CD14-positive monocyte (primary cell): Measurements from ENCODE around the gene ST3GAL5. TPM values are rescaled to one million over a fixed set of nuclear protein-coding genes. Genes with fewer than 3 reads are reported as not detected.

ENCODE experiments used
- DNase-seq, 3 donors: peaks; one replicate each; pipeline ENCODE4 v3.0.0-alpha.2; 2011 to 2022
- H2AFZ ChIP-seq: 2 replicates; pipeline ENCODE4 v1.6.0; 2012; ENCODE audit warnings: mild to moderate bottlenecking, low read depth, low read length, inconsistent platforms; ENCODE audit not compliant: insufficient read depth, poor library complexity, severe bottlenecking
- H3K27ac ChIP-seq, 2 donors: 1 replicate in 1 of 2; 2 replicates in 1 of 2; pipeline ENCODE4 v1.5.1; 2012 to 2013; ENCODE audit warnings: low read length in 2 of 2, control low read depth in 1 of 2, inconsistent platforms in 1 of 2, low read depth in 1 of 2, mild to moderate bottlenecking in 1 of 2
- H3K27me3 ChIP-seq, 2 donors: one replicate each; pipeline versions ENCODE4 v1.6.0 to v1.6.1; 2011 to 2013; ENCODE audit warnings: low read length in 2 of 2; ENCODE audit not compliant: control insufficient read depth in 2 of 2, insufficient read depth in 2 of 2
- H3K36me3 ChIP-seq, 2 donors: replicated peaks in 1 of 2; 1 replicate in 1 of 2; 2 replicates in 1 of 2; pipeline versions ENCODE4 v1.5.1 to v1.6.1; 2012 to 2013; ENCODE audit warnings: low read length in 2 of 2, control low read depth in 1 of 2, inconsistent platforms in 1 of 2, mild to moderate bottlenecking in 1 of 2; ENCODE audit not compliant: insufficient read depth in 2 of 2, control insufficient read depth in 1 of 2
- H3K4me1 ChIP-seq, 2 donors: 1 replicate in 1 of 2; 2 replicates in 1 of 2; pipeline versions ENCODE4 v1.5.1 to v1.6.1; 2012 to 2013; ENCODE audit warnings: low read length in 2 of 2, control low read depth in 1 of 2, inconsistent platforms in 1 of 2, mild to moderate bottlenecking in 1 of 2, moderate library complexity in 1 of 2; ENCODE audit not compliant: insufficient read depth in 2 of 2, control insufficient read depth in 1 of 2
- H3K4me2 ChIP-seq: replicated peaks from 2 replicates; pipeline ENCODE3; 2012; ENCODE audit warnings: low read length, moderate library complexity, mild to moderate bottlenecking; ENCODE audit not compliant: poor library complexity, severe bottlenecking; ENCODE audit errors: extremely low read depth
- H3K4me3 ChIP-seq, 3 experiments: fragments of 200-600 bp in 1 of 3; sonication (generic) in 1 of 3; replicated peaks in 1 of 3; 1 replicate in 2 of 3; 2 replicates in 1 of 3; pipeline ENCODE4 v1.5.1; 2011 to 2013; ENCODE audit warnings: low read length in 3 of 3, mild to moderate bottlenecking in 3 of 3, control low read depth in 2 of 3, low read depth in 2 of 3, inconsistent platforms in 1 of 3, moderate library complexity in 1 of 3
- H3K79me2 ChIP-seq: 2 replicates; pipeline ENCODE4 v1.6.0; 2012; ENCODE audit warnings: mild to moderate bottlenecking, control low read depth, inconsistent platforms, low read length, moderate library complexity; ENCODE audit not compliant: insufficient read depth
- H3K9ac ChIP-seq: 2 replicates; pipeline ENCODE4 v1.6.0; 2017; ENCODE audit warnings: low read length, mild to moderate bottlenecking; ENCODE audit not compliant: insufficient read depth, poor library complexity, severe bottlenecking
- H3K9me3 ChIP-seq, 2 donors: replicated peaks in 1 of 2; 1 replicate in 1 of 2; 2 replicates in 1 of 2; pipeline versions ENCODE4 v1.5.1 to v1.6.1; 2012 to 2013; ENCODE audit warnings: low read length in 2 of 2, control low read depth in 1 of 2; ENCODE audit not compliant: control insufficient read depth in 1 of 2, insufficient read depth in 1 of 2
- H4K20me1 ChIP-seq: 2 replicates; pipeline ENCODE4 v1.6.0; 2012; ENCODE audit warnings: mild to moderate bottlenecking, low read length, control low read depth, moderate library complexity; ENCODE audit not compliant: insufficient read depth
- H3K27ac Mint-ChIP-seq, 7 donors: one replicate each; pipeline ENCODE4 v1.8.0; 2020; ENCODE audit warnings: mild to moderate bottlenecking in 7 of 7, mixed read lengths in 7 of 7, moderate library complexity in 6 of 7, inconsistent platforms in 2 of 7
- H3K27me3 Mint-ChIP-seq, 3 donors: one replicate each; pipeline ENCODE4 v1.8.0; 2021 to 2022; ENCODE audit warnings: low read depth in 3 of 3, mild to moderate bottlenecking in 3 of 3, mixed read lengths in 3 of 3, moderate library complexity in 3 of 3, inconsistent platforms in 1 of 3
- H3K36me3 Mint-ChIP-seq, 2 donors: one replicate each; pipeline ENCODE4 v1.8.0; 2020; ENCODE audit warnings: mixed read lengths in 2 of 2, inconsistent platforms in 1 of 2, mild to moderate bottlenecking in 1 of 2
- H3K4me1 Mint-ChIP-seq: one replicate; pipeline ENCODE4 v1.8.0; 2020; ENCODE audit warnings: mild to moderate bottlenecking, mixed read lengths
- H3K4me3 Mint-ChIP-seq, 2 donors: one replicate each; pipeline ENCODE4 v1.8.0; 2020; ENCODE audit warnings: mild to moderate bottlenecking in 2 of 2, mixed read lengths in 2 of 2, moderate library complexity in 1 of 2
- H3K9me3 Mint-ChIP-seq, 7 donors: one replicate each; pipeline ENCODE4 v1.8.0; 2020 to 2022; ENCODE audit warnings: mixed read lengths in 7 of 7, mild to moderate bottlenecking in 6 of 7, moderate library complexity in 6 of 7, inconsistent platforms in 2 of 7
- WGBS: methylation state at CpG from one replicate; pipeline ENCODE4 v1.1.5; 2013; ENCODE audit warnings: missing lambda C conversion rate; ENCODE audit not compliant: insufficient coverage; 5-methylcytosine and 5-hydroxymethylcytosine counted together
- intact Hi-C, 2 donors: fragments of 100-400 bp; cut with micrococcal nuclease; formaldehyde crosslinking; loops; one replicate each; pipeline versions ENCODE4 v1.15.0 to v1.15.1; 2023
- polyA plus RNA-seq, 3 donors: library from polyadenylated mRNA; depleted of rRNA in 1 of 3; unstranded in 2 of 3; stranded (reverse) in 1 of 3; fragments of 300-500 nt in 2 of 3; fragments of >200 nt in 1 of 3; fragmentation: Illumina TruSeq in 2 of 3; gene quantifications; 1 replicate in 2 of 3; 2 replicates in 1 of 3; pipeline ENCODE4 v1.2.3, GENCODE V29; 2012 to 2021
- TF ChIP-seq, protein P1 (sequence below): fragments of 200-600 bp; IDR thresholded peaks from one replicate; pipeline ENCODE4 v1.8.0; 2022; ENCODE audit warnings: antibody characterized with exemption, mild to moderate bottlenecking

The ST3GAL5 gene
- polyA plus RNA-seq, 3 donors = 14.0 to 51.2 (median 19.5) TPM

DNA sequence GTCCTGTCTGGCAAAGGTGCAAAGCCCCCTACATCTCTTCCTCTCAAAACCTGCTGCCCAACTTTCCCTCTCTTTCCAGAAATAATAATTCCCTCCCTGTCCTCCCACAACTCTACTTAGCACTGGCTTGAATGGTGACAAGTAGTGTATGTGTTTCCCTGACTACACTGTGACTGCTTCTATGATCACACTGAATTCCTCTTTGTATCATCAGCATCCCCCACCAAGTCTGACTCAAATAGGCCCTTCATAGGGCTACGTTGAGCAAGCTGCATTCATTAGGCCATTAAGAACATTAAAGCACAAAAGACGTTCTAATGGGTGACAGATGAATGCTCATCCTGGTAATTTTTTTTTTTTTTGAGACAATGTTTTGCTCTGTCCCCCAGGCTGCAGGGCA is 13.7 kb upstream of the ST3GAL5 start:
- H3K4me2 ChIP-seq = no peak overlapping the region

DNA sequence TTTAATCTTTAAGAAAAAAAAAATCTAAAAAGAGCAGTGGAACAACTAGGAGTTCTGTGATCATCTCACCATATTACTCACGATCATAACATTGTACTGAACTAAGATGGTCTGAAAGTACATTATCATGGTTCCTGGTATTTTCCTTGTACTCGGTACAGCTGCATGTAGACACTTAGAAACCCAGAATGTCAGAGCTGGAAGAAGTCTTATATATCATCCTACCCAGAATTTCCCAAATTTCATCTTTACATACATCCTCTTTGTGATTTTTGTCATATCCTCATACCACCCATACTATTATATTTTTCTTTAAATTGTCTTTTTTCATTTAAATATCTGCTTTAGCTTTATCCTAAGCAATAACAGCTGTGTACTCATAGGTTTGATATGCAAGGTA is 12.4 kb upstream of the ST3GAL5 start:
- H3K4me3 Mint-ChIP-seq = no peak overlapping the region
- TF ChIP-seq, protein P1, sequence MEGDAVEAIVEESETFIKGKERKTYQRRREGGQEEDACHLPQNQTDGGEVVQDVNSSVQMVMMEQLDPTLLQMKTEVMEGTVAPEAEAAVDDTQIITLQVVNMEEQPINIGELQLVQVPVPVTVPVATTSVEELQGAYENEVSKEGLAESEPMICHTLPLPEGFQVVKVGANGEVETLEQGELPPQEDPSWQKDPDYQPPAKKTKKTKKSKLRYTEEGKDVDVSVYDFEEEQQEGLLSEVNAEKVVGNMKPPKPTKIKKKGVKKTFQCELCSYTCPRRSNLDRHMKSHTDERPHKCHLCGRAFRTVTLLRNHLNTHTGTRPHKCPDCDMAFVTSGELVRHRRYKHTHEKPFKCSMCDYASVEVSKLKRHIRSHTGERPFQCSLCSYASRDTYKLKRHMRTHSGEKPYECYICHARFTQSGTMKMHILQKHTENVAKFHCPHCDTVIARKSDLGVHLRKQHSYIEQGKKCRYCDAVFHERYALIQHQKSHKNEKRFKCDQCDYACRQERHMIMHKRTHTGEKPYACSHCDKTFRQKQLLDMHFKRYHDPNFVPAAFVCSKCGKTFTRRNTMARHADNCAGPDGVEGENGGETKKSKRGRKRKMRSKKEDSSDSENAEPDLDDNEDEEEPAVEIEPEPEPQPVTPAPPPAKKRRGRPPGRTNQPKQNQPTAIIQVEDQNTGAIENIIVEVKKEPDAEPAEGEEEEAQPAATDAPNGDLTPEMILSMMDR = no peak
- H3K4me1 Mint-ChIP-seq = peaks cover 10% of the 10 kb centered on the region
- no peak for DNase-seq
- peaks cover 0 to 5% (median 0%) of the 10 kb centered on the region in 7 donors for H3K9me3 Mint-ChIP-seq
- no CpG with 5 or more reads among the region's 2 CpGs for WGBS
- H2AFZ ChIP-seq = no peak overlapping the region
- H3K4me1 ChIP-seq = no peaks in the 10 kb centered on the region
- H3K27ac Mint-ChIP-seq = no peak overlapping the region
- no peak overlapping the region for H3K27ac ChIP-seq
- no peak overlapping the region for H3K4me3 ChIP-seq
- peaks cover 0 to under 1% of the 10 kb centered on the region in 2 donors for H3K9me3 ChIP-seq
- H3K4me2 ChIP-seq = no peak overlapping the region
- no peaks in the 10 kb centered on the region for H3K27me3 ChIP-seq
- H3K9ac ChIP-seq = no peak overlapping the region
- H3K27me3 Mint-ChIP-seq = peaks cover 3 to 7% (median 6%) of the 10 kb centered on the region in 3 donors
- peaks cover 14 to 15% of the 10 kb centered on the region in 2 donors for H3K36me3 Mint-ChIP-seq
- no peaks in the 10 kb centered on the region for H4K20me1 ChIP-seq
- intact Hi-C loops = no loop called here
- no peaks in the 10 kb centered on the region for H3K79me2 ChIP-seq
- peaks cover 0 to 5% of the 10 kb centered on the region in 2 donors for H3K36me3 ChIP-seq

More for the DNA sequence above, 13.7 kb upstream of the ST3GAL5 start:
- no peak overlapping the region for H2AFZ ChIP-seq
- DNase-seq = no peak
- TF ChIP-seq, protein P1 = no peak
- H4K20me1 ChIP-seq = no peaks in the 10 kb centered on the region
- peaks cover 14 to 15% of the 10 kb centered on the region in 2 donors for H3K36me3 Mint-ChIP-seq
- no peak overlapping the region for H3K4me3 Mint-ChIP-seq
- H3K4me3 ChIP-seq = no peak overlapping the region
- no peaks in the 10 kb centered on the region for H3K79me2 ChIP-seq
- peaks cover 13% of the 10 kb centered on the region for H3K4me1 Mint-ChIP-seq
- no peak overlapping the region for H3K27ac ChIP-seq
- 67% methylated on average over 1 of the region's 2 CpGs for WGBS
- intact Hi-C loops = no loop called here
- peaks cover 0 to 5% of the 10 kb centered on the region in 2 donors for H3K36me3 ChIP-seq
- H3K9me3 ChIP-seq = no peaks in the 10 kb centered on the region
- no peak overlapping the region for H3K9ac ChIP-seq
- peaks cover 7 to 8% (median 7%) of the 10 kb centered on the region in 3 donors for H3K27me3 Mint-ChIP-seq
- H3K4me1 ChIP-seq = peaks cover 7 to 8% of the 10 kb centered on the region in 2 donors
- peaks cover 0 to 5% (median 0%) of the 10 kb centered on the region in 7 donors for H3K9me3 Mint-ChIP-seq
- H3K27me3 ChIP-seq = no peaks in the 10 kb centered on the region
- H3K27ac Mint-ChIP-seq = no peak overlapping the region
